ENCODE measurements around the gene DIAPH3. TPM values are rescaled to one million over a fixed set of nuclear protein-coding genes. Genes with fewer than 3 reads are reported as not detected.

Gene DIAPH3
- total RNA-seq, 1 donor from 2014 or later, result 6.3 TPM

GRCh38 chr13:60155978-60156377 is 7.8 kb downstream of the DIAPH3 start:
- DNase-seq, result no peak

GRCh38 chr13:60152904-60153303 is 10.8 kb downstream of the DIAPH3 start:
- no peak for DNase-seq

- no peak for DNase-seq
These were observed 11.6 kb downstream of the DIAPH3 start for GRCh38 chr13:60152114-60152513.

GRCh38 chr13:60150538-60150937 is 13.2 kb downstream of the DIAPH3 start:
- no peak for DNase-seq

- DNase-seq, result no peak
These were observed 14.8 kb downstream of the DIAPH3 start for GRCh38 chr13:60148918-60149317.

GRCh38 chr13:60147361-60147760 is 16.4 kb downstream of the DIAPH3 start:
- no peak for DNase-seq

- DNase-seq, result no peak
These were observed 17.3 kb downstream of the DIAPH3 start for GRCh38 chr13:60146471-60146870.

GRCh38 chr13:60143775-60144174 is 20.0 kb downstream of the DIAPH3 start:
- DNase-seq, result no peak

- DNase-seq, result no peak
These were observed 24.5 kb downstream of the DIAPH3 start for GRCh38 chr13:60139272-60139671.

- no peak for DNase-seq
These were observed 25.1 kb downstream of the DIAPH3 start for GRCh38 chr13:60138674-60139073.

GRCh38 chr13:60137911-60138560 is 25.7 kb downstream of the DIAPH3 start:
- no peak for DNase-seq

- DNase-seq, result no peak
These were observed 28.4 kb downstream of the DIAPH3 start for GRCh38 chr13:60135344-60135743.

GRCh38 chr13:60134376-60134775 is 29.4 kb downstream of the DIAPH3 start:
- DNase-seq, result no peak

- DNase-seq, result no peak
These were observed 42.4 kb downstream of the DIAPH3 start for GRCh38 chr13:60121337-60121687.

GRCh38 chr13:60120617-60121336 is 43.0 kb downstream of the DIAPH3 start:
- no peak for DNase-seq

GRCh38 chr13:60118696-60119400 is 44.9 kb downstream of the DIAPH3 start:
- no peak for DNase-seq

GRCh38 chr13:60114499-60115028 is 49.2 kb downstream of the DIAPH3 start:
- DNase-seq, result no peak

- no peak for DNase-seq
These were observed 51.0 kb downstream of the DIAPH3 start for GRCh38 chr13:60112771-60113170.

- no peak for DNase-seq
These were observed 52.0 kb downstream of the DIAPH3 start for GRCh38 chr13:60111691-60112090.

GRCh38 chr13:60109285-60109684 is 54.4 kb downstream of the DIAPH3 start:
- no peak for DNase-seq

- no peak for DNase-seq
These were observed 55.1 kb downstream of the DIAPH3 start for GRCh38 chr13:60108589-60108988.

- no peak for DNase-seq
These were observed 63.9 kb downstream of the DIAPH3 start for GRCh38 chr13:60099631-60100420.
